ENCODE results near the gene MYO1E.
"Not testable (repeated sequence)": the region's sequence is repeated elsewhere in the genome, so short reads cannot be mapped to it uniquely, and the experiment has no call there.

The MYO1E gene

DNA sequence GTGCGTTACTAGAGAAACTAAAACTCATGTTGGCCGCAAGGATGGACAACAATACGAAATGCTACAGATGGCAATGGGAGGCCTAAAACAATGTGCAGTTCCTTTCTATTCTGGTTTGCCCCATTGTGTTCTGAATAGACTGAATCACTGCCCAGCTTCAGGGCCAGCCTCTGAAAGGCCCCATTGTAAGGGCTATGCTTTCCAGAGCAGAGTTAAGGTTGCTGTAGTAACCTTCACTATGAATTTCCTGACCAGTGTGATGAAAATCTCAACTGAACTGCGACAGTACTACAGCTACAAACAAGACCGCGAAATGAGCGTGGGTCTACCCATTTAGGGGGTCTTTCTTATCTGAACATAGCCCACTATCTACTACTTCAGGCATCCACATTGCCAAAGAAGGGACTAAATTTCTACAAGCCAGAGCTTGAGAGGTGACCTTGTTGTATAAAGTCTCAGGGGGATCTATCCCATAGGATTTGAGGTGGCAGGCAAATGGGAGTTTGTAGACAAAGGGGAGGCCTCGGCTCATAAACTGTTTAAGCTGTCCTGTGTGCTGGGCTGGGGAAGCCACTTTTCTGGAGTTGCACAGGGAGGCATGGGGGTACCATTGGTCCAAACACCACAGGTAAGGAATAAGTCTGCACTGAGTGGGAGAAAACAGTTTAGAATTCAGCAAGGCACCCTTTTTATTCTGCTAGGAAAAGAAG lies 80.1 kb downstream of the MYO1E start:
- DNase-seq (ENCODE audit: low spot score): no peak

DNA sequence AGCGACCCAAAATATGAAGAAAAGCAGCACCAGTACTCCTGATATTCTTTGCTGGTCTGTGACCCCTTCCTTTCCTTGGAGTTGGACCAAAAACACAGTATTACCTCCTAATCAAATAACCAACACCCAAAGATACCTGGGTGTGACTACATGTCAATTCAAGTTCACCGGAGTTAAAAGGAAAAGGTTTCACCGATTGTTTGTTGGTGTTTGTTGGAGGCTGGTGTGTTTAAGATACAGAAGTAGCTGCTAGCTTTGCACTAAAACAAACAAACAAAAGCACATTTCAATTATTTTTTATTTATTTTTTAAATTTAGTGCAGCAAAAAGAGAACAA lies 81.5 kb downstream of the MYO1E start:
- no peak for DNase-seq (ENCODE audit: low spot score)

DNA sequence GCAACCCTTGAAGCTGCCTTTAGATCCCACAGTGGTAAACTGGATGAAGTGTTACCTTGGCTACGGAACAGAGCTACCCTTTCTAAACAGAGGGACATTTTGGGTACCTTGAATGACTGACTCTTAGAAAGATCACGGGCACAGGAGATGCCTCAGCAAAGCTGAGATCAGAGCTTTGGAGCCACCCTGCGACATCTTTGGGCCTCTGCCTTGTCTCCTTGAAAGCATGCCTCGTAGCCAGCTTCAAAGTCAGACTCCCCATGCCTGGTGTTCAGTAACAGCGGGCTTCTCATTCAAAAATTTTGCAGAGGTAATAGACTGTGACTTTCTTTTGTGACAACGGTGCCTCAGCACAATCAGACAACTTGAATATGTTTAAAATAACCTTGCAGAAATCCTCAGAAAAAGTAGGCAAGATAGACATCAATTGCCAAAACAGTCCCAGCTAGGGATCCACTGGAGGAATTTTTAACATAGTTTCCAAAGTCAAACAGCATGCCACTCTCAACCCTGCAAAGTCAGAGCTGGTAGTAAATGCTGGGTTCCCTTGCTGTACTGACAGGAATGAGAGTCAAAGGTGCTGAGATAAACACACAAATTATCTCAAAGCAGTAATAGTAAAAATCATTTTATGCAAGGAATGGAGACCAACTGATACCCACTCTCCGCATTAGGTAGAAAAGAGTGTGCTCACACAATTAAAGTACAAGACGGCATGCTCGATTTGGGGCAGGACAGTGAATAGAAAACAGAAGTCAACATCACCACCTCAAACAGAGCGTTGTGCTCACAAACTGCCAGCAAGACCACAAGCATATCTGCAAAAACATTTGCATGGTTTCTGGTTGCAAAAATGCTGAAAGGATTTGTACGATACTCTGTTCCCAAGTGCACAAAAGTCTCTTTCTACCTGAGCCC lies 82.1 kb downstream of the MYO1E start:
- no peak for DNase-seq (ENCODE audit: low spot score)

DNA sequence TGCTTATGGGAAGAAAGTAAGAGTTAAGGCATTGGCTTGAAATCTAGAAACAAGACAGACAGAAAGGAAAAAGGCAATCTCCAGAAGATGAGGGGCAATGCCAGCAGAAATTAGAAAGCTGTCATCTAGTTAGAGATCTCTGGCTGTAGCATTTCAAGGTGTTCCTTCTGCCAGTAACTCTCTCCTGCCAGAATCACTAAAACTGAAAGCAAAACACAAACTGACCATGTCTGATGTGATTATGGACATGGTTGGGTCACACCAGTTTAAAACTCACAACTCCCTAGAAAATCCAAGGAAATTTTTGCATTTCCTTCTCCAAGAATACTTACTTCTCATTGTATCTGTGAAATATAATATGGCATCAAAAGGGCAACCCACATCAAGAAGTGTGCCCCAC lies 83.1 kb downstream of the MYO1E start:
- no peak for DNase-seq (ENCODE audit: low spot score)

DNA sequence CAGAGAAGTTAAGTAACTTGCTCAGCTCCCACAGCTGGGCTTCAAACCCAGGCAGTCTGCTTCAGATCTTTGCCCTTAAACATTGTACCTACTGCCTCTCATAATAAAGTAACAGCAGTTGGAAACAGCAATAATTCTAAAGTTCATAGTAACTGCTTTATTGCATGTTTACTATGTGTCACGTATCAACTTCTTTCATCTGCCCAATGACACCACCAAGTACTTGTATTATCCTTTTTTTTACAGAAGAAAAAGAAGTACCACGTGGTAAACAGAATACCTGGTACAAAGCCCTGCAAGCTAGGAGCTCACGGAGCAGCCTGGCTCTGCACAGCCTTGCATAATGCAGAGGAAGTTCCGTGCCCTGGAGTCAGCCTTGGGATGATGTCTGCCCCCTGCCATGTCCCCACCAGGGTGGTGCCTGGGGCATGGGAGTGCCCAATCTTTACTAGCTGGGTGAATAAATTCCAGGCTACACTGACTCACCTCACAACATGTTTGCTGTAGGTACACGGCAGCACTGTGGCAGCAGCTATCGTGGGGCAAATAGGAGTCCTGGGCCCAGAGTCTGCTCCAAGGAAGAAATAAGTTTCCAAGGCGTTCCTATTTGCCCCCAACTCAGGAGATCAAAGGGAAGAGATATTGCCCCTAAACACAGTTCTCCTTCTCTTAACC lies 88.8 kb downstream of the MYO1E start:
- no peak for DNase-seq (ENCODE audit: low spot score)

DNA sequence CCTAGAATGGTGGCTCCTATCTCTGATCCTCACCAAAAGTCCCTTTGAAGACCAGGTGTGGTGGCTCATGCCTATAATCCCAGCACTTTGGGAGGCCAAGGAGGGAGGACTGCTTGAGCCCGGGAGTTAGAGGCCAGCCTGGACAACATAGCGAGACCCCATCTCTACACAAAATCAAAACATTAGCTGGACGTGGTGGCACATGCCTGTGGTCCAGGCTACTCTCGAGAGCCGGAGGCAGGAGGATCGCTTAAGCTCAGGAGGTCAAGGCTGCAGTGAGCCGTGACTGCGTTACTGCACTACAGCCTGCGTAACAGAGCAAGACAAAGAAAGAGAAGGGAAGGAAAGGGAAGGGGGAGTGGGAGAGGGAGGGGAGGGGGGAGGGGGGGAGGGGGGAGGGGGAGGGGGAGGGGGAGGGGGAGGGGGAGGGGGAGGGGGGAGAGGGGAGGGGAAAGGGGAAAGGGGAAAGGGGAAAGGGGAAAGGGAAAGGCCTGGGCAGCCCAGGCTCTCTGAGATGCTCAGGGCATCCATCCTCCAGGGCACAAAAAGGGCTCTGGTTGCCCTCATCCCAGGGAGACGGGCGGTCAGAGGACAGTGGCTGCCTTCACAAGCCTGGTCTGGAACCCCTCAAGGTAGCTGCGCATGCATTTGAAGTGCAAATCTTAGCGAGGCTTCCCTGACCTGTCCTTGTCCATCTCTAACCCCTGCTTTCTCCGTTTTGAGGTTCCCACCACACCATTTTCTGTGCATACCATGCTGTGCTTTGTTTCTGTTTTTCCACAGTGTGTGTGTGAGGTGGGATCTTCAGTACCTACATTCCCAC lies 89.9 kb downstream of the MYO1E start:
- DNase-seq (ENCODE audit: low spot score): no peak

DNA sequence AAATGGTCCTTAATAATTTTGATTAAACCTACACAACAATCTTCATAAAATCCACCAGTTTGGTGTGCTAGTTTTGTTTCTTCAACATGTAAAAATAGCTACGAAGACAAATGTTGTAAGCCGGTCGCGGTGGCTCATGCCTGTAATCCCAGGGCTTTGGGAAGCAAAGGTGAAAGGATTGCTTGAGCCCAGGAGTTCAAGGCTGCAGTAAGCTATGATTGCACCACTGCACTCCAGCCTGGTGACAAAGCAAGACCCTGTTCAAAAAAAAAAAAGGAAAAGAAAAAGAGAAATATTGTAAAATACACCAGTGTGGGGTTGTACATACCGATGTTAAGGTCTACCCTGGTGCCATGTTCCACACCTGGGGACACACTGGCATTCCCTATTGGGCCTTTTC lies 91.0 kb downstream of the MYO1E start:
- no peak for DNase-seq (ENCODE audit: low spot score)

DNA sequence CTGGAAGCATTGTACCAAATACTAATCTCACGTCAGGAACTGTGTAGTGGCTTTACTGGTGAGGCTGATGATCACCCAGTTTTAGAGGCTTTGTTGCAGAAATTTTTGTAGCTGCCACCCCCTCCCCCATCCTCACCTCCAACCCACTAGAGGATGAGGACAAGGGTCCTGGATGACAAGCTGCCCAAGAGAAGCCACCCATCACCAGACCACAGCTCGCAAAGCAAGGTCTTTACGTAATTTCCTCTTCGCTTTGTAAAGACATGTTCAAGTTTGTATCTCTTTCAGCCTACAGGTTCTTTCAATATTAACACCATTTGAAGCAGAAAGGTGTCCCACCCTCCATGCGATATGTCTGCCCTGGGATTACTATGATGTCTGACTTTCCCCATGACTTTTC lies 91.8 kb downstream of the MYO1E start:
- no peak for DNase-seq (ENCODE audit: low spot score)

DNA sequence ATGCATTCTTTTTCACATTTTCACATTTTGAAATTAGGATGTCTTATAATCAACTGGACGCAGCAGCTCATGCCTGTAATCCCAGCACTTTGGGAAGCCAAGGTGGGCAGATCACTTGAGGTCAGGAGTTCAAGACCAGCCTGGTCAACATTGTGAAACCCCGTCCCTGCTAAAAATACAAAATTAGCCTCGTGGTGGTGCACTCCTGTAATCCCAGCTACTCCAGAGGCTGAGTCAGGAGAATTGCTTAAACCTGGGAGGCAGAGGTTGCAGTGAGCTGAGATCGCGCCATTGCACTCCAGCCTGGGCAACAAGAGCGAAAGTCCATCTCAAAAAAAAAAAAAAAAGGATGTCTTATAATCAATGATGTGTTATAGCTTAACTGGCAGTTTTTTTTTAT lies 92.4 kb downstream of the MYO1E start:
- not testable (repeated sequence) for DNase-seq (ENCODE audit: low spot score)

DNA sequence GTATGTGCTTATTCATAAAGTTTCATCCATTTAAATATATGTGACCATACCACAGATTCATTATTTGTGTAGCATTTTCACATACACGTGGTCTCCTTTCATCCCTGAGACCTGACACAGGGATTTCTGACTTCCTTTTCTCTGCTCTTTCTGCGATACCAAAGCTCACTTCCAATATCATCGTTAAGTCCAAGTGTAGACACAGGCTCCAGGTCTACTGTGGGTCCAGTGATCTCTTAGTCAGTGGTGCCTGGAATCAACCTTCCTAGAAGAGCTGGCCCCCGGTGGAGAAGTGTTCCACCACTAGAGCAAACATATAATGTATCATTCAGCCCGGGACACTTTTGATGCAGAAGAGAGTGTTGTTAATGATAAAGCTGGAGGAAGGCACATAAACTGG lies 93.6 kb downstream of the MYO1E start:
- no peak for DNase-seq (ENCODE audit: low spot score)

DNA sequence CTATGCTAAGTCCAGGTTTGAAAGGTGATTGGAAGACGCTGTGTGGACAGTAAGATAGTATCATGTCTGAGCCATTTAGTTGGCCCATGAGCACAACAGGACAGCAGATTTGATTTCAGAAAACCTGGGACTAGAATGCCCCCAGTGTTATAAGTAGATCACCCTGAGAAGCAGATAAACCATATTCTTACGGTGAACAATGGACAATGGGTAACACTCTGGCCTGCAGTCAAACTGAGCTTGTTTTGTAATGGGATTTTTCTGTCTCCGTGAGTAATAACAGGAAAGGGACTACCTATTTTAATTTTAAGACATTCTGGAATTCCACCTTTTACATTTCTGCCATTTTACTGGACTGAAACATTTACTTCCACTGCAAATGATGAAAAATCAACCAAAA lies 94.6 kb downstream of the MYO1E start:
- no peak for DNase-seq (ENCODE audit: low spot score)

DNA sequence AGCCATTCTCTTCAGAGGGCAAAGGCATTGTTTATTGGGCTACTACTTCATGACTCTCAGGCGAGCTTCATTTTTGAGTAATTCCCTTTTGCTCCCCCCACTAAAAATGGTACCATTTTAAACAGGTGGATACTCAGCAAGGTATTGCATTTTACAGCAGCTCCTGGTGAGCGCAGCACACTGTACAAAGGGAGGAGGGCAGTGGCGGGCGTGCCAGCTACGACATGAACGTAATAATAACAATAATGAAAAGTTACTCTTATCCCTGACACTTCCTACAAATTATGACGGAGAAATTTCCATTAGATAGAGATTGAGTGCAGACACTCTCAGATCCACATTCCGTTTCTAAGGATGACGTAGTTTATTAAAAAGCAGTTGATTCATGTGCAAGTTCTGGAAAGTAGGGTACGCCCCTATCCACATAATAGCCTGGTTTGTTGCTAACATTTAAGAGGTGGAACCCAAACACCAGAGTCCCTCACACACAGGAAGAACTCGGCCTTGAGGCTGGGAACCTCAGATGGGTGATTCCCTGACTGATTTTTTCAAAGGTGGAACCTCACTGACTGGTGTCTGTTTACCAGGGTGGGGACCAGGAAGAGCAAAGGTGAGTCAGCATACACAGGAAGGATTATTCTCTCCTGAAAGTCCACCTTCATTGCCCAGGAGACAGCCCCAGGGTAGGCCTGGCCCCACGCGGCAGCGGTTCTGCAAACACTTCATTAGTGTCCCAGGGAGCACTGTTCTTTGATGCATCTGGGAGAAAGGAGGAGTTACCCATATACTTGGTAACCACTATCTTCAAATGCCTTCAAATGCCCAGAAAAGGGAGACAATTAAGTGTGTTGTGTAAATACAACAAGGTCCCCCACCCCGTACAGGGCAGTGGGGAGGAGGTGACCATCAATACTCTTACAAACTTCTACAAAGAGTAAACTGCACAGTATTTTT lies 96.2 kb downstream of the MYO1E start:
- DNase-seq (ENCODE audit: low spot score): no peak

DNA sequence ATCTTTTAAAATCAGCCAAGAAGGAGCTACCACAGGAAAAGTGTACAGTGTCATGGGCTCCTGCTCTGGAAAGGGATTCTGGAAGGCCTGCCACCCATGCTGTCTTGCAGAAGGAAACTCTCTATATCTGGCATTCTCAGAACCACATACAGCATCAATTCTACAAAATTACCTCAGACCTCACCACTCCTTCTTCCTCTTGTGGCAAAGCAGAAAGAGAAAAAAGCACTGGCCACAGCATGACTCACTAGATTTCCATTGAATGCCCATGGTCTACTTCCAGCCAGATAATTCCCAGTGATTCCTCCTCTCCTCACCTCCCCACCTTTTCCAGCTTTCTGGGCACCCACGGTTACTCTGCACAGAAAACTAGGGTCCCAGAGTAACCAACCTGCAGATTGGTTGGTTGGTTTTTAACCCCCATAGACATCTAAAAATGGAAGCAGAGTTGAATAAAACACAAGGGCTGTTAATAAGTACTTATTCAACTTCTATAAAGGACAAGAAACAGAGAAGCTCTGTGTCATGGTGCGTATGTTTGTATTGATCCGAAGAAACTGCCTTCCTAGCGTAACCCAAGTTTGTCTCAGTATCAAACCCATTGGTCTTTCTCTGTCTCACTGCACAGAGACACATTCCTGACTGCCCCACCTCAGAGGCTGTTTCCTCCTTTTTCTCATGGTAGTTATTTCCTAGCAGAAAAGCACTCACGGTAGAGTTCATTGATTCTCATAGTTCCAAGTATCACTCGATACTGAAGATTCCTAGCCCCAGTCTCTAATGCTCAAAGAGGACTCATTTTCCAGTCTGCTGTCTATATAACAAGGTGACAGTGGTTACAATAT lies 98.3 kb downstream of the MYO1E start:
- DNase-seq (ENCODE audit: low spot score): no peak

DNA sequence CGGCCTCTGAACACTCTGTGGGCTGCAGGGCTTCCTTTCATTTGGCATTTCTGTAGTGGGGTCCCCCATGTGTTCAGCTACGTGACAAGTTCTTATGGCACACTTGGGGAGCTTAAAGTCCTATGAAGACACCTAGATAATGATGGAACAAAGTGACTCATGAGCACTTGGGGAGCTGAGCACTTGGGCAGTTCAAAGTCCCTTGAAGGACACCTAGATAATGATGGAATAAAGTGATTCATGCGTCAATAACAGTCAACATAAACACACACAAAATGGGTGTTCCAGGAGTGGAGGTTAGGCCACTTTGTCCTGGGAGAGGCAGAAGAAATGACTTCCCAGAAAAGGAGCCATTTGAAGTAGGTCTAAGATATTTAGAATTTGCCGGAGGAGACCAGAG lies 99.4 kb downstream of the MYO1E start:
- DNase-seq (ENCODE audit: low spot score): no peak

DNA sequence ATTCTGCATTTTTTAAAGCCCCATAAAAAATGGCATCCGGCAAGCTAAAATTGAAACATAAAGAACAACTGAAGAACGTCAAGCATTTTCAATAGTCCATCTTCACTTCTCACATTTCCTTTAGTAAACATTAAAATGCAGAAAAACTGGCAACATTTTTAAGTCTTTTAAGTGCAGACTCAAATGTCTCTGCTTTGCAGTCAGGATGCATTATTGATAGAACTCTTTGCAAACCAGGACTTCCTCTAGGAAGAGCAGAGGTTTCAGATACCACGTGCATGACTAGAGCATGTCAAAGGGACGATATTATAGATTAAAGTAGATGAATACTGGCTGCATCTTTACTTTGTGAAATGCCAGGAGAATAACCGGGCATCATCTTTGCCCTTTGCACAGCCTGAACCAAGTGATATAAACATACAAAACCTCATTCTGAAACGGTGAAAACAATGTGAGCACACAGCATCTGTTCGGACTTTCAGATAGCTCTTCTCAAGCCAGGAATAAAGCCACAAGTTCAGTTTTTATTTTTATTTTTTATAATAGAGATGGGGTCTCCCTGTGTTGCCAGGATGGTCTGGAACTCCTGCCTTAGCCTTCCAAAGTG lies 101.0 kb downstream of the MYO1E start:
- no peak for DNase-seq (ENCODE audit: low spot score)

DNA sequence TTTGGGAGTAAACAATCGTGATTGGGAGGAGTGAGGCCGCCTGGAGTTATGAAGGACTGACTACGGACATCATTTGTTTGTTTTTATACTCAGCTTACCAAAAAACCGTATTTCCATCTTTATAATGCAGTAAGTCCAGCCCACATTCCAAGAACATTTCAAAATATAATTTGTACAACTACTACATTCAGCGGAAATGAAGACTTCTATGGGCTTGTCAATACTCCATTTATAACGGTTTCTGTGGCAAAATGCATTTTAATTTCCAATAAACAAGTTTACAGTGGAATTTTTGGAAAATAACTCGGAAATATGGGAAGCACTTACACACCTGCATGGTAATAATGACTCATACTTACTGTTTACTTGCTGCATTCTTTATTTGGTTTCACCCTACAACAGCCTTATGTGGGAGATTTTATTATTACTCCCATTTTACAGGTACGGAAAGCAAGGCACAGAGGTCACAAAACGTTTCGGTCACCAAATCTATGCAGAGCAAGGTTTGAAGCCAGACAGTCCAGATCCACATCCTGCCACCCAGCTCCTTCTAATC lies 103.7 kb downstream of the MYO1E start:
- DNase-seq (ENCODE audit: low spot score): no peak

DNA sequence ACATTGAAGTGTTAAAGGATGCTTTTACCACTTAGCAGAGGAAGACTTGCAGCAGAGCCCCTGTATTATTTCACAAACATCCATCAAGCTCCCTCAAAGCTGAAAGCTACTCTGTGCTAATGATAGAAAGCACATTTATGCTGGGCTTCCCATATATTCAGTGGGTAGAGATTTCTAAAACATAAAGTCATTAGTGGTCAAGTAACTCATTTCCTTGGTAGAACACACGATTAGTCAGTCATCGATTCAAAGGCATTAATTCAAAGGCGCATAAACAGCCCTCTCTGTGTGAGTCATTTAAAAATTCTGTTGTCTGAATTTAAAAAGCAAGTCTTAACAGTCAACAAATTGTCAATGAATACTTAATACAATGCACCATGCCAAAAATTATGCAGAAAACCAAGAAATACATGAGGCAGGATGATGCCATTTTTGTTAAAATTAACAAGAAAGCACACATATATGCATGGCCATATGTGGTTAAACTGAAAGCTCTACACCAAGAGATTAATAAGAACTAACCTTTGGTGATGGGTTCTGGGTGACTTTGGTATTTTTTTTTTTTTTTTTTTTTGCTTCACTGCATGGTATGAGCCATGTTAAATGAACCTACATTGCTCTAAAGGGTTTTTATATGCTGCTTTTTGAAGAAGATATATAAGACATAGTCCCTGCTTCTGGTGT lies 104.4 kb downstream of the MYO1E start:
- DNase-seq (ENCODE audit: low spot score): no peak

DNA sequence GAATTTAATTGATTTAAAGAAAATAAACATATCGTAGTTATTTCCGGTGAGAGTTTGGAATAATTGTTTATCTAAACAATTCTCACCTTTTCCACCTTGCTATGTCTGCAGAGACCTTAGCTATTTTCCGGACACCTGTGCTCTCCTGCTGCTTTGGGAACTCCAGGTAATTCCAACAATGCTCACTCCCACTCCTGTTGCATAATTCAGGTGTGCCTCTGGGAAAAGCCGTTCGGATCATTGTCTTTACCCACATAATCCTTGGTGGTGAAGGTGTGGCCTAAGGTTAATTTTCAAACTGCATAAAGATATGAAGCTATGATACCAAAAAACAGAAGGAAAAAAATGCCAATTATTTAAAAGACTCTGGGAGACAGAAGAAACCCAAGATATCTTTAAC lies 106.6 kb downstream of the MYO1E start:
- DNase-seq (ENCODE audit: low spot score): no peak

DNA sequence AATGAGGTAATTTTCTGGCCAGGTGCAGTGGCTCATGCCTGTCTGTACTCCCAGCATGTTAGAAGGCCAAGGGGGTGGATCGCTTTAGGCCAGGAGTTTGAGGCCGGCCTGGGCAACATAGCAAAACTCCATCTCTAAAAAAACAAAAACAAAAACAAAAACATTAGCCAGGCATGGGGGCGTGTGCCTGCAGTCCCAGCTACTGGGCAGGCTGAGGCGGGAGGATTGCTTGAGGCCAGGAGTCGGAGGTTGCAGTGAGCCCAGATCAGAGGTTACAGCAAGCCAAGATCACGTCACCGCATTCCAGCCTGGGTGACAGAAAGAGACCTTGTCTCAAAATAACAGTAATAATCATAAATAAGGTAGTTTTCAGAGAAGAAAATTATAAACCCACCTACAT lies 110.4 kb downstream of the MYO1E start:
- DNase-seq (ENCODE audit: low spot score): no peak
